ENCODE measurements around the gene ERCC6L2.

The ERCC6L2 gene

DNA sequence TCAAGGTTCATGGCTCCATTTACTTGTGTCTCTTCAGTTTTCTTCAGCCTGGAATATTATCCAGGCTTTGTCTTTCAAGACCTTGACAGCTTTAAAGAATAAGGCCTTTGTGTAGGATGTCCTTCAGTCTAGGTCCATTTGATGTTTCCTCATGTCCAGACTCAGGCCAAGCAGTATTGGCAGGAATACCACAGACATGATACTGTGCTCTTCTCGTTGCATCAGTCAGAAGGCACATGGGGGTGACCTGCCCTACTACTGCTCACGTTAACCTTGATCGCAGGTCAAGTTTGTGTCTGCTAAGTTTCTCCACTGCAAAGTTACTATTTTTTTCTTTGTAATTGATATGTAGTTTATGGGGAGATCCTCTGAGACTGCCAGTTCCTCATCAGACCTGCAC, 88.2 kb downstream of the ERCC6L2 start:
- no peaks in the 10 kb centered on the region for H3F3A ChIP-seq (ENCODE audit: control insufficient read depth, insufficient read depth)
- no peaks in the 10 kb centered on the region for H3K9me3 ChIP-seq (ENCODE audit: control insufficient read depth, insufficient read depth, low read length)
- peaks cover 4% of the 10 kb centered on the region; the same call in 1 of the 2 replicates for H3K36me3 ChIP-seq (ENCODE audit: control insufficient read depth, low read length)
- no peak overlapping the region for H3K4me3 ChIP-seq (ENCODE audit: low read length)
- H3K4me1 ChIP-seq (ENCODE audit: control insufficient read depth, low read length), result no peaks in the 10 kb centered on the region
- no peak overlapping the region for H3K27ac ChIP-seq (ENCODE audit: low read depth, low read length)
- H3K9me2 ChIP-seq (replicated peaks; ENCODE audit: control insufficient read depth, low read length), result no peaks in the 10 kb centered on the region
- H4K20me1 ChIP-seq (ENCODE audit: control insufficient read depth, insufficient read depth, low read depth, low read length), result no peaks in the 10 kb centered on the region
- no peaks in the 10 kb centered on the region for H3K27me3 ChIP-seq (ENCODE audit: control insufficient read depth, low read length)
- H3K4me2 ChIP-seq (ENCODE audit: low read length), result no peak overlapping the region
- no peak for TF ChIP-seq EZH2phosphoT487 (IDR thresholded peaks at IDR 0.05; ENCODE audit: borderline replicate concordance, low read length)
- TF ChIP-seq, protein P1, sequence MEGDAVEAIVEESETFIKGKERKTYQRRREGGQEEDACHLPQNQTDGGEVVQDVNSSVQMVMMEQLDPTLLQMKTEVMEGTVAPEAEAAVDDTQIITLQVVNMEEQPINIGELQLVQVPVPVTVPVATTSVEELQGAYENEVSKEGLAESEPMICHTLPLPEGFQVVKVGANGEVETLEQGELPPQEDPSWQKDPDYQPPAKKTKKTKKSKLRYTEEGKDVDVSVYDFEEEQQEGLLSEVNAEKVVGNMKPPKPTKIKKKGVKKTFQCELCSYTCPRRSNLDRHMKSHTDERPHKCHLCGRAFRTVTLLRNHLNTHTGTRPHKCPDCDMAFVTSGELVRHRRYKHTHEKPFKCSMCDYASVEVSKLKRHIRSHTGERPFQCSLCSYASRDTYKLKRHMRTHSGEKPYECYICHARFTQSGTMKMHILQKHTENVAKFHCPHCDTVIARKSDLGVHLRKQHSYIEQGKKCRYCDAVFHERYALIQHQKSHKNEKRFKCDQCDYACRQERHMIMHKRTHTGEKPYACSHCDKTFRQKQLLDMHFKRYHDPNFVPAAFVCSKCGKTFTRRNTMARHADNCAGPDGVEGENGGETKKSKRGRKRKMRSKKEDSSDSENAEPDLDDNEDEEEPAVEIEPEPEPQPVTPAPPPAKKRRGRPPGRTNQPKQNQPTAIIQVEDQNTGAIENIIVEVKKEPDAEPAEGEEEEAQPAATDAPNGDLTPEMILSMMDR (IDR thresholded peaks at IDR 0.05; ENCODE audit: low read depth, low read length, poor library complexity, severe bottlenecking), result no peak
- H3K79me2 ChIP-seq (ENCODE audit: control insufficient read depth, low read length), result no peaks in the 10 kb centered on the region

DNA sequence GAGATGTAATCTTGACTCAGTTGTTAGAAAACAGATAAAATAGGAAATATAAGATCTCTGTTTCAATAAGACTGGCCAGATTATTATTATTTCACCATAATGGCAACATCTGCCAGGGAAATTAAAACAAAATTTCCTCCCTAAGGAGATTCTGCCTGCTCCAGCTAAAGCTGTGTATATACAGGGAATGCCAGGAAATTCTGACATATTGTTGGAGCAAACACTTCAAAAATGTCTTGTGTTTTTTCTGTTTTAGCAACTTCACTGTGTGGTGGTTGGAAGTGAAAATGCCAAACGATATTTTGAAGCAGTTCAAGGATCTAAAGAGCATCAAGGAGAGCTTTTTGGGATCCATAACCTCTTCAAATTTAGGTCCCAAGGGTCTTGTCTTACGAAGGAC, 90.8 kb downstream of the ERCC6L2 start:
- H3F3A ChIP-seq (ENCODE audit: control insufficient read depth, insufficient read depth), result no peaks in the 10 kb centered on the region
- peaks cover 16% of the 10 kb centered on the region for H3K36me3 ChIP-seq (ENCODE audit: control insufficient read depth, low read length)
- no peak overlapping the region for H3K4me2 ChIP-seq (ENCODE audit: low read length)
- no peaks in the 10 kb centered on the region for H3K9me2 ChIP-seq (replicated peaks; ENCODE audit: control insufficient read depth, low read length)
- H3K79me2 ChIP-seq (ENCODE audit: control insufficient read depth, low read length), result no peaks in the 10 kb centered on the region
- no peaks in the 10 kb centered on the region for H3K4me1 ChIP-seq (ENCODE audit: control insufficient read depth, low read length)
- H4K20me1 ChIP-seq (ENCODE audit: control insufficient read depth, insufficient read depth, low read depth, low read length), result no peaks in the 10 kb centered on the region
- no peaks in the 10 kb centered on the region for H3K9me3 ChIP-seq (ENCODE audit: control insufficient read depth, insufficient read depth, low read length)
- no peak overlapping the region for H3K4me3 ChIP-seq (ENCODE audit: low read length)
- TF ChIP-seq EZH2phosphoT487 (IDR thresholded peaks at IDR 0.05; ENCODE audit: borderline replicate concordance, low read length), result no peak
- TF ChIP-seq, protein P1 (IDR thresholded peaks at IDR 0.05; ENCODE audit: low read depth, low read length, poor library complexity, severe bottlenecking), result no peak
- H3K27me3 ChIP-seq (ENCODE audit: control insufficient read depth, low read length), result no peaks in the 10 kb centered on the region
- no peak overlapping the region for H3K27ac ChIP-seq (ENCODE audit: low read depth, low read length)

DNA sequence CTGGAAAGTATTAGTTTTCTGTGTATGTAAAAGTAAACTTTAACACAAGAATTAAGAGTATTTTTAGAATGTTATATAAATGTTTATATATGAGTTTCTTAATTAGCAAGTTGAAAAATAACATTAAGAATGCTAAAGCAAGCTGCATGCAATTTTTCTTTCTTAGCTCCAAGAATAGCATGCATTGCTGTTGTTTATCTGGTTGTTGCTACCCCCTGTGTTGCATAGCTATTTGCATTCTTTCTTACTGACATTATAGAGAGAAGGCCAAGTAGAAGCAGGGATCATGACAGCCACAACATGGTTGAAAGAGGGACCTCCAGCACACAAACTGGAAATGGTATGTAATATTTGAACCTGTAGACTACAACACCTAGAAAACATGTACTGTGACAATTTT, 94.8 kb downstream of the ERCC6L2 start:
- H3K27me3 ChIP-seq (ENCODE audit: control insufficient read depth, low read length), result no peaks in the 10 kb centered on the region

More for the DNA sequence above, 94.8 kb downstream of the ERCC6L2 start:
- Histone ChIP-seq H3K36me3 (ENCODE audit: control insufficient read depth, low read length) (peaks cover 36% of the 10 kb centered on the region), H3K4me1 (ENCODE audit: control insufficient read depth, low read length) (no peaks in the 10 kb centered on the region), H4K20me1 (ENCODE audit: control insufficient read depth, insufficient read depth, low read depth, low read length) (no peaks in the 10 kb centered on the region), H3K4me3 (ENCODE audit: low read length) (no peak overlapping the region), H3K79me2 (ENCODE audit: control insufficient read depth, low read length) (no peaks in the 10 kb centered on the region), H3F3A (ENCODE audit: control insufficient read depth, insufficient read depth) (no peaks in the 10 kb centered on the region), H3K4me2 (ENCODE audit: low read length) (no peak overlapping the region), H3K9me3 (ENCODE audit: control insufficient read depth, insufficient read depth, low read length) (no peaks in the 10 kb centered on the region), H3K27ac (ENCODE audit: low read depth, low read length) (no peak overlapping the region), H3K9me2 (replicated peaks; ENCODE audit: control insufficient read depth, low read length) (no peaks in the 10 kb centered on the region)
- TF ChIP-seq EZH2phosphoT487 (IDR thresholded peaks at IDR 0.05; ENCODE audit: borderline replicate concordance, low read length), result no peak
- TF ChIP-seq, protein P1 (IDR thresholded peaks at IDR 0.05; ENCODE audit: low read depth, low read length, poor library complexity, severe bottlenecking), result no peak

Data from DOHH2 (cell line).